HG02852 (cell line): Measurements from ENCODE around the gene COMP.

Source experiments
- ATAC-seq: cut with Tn5 transposase; IDR thresholded peaks from one replicate; pipeline ENCODE4 v1.9.1; 2021; ENCODE audit warnings: mild to moderate bottlenecking, moderate library complexity; ENCODE audit not compliant: unreplicated experiment

COMP gene

GRCh38 chr19:18784786-18785120 is 6.4 kb downstream of the COMP start:
- ATAC-seq, result no peak

GRCh38 chr19:18783958-18784785 is 6.9 kb downstream of the COMP start:
- ATAC-seq, result no peak

GRCh38 chr19:18782559-18783225 is 8.4 kb downstream of the COMP start:
- ATAC-seq, result no peak

GRCh38 chr19:18781885-18782527 is 9.1 kb downstream of the COMP start:
- ATAC-seq, result no peak

- ATAC-seq, result no peak
These were observed 10.0 kb downstream of the COMP start for GRCh38 chr19:18781047-18781600.

- no peak for ATAC-seq
These were observed 10.5 kb downstream of the COMP start for GRCh38 chr19:18780631-18781030.

GRCh38 chr19:18780081-18780480 is 11.0 kb downstream of the COMP start:
- no peak for ATAC-seq

GRCh38 chr19:18778826-18779495 is 12.1 kb downstream of the COMP start:
- ATAC-seq, result no peak

- no peak for ATAC-seq
These were observed 13.1 kb downstream of the COMP start for GRCh38 chr19:18778076-18778389.

GRCh38 chr19:18777301-18778075 is 13.6 kb downstream of the COMP start:
- ATAC-seq, result no peak

- no peak for ATAC-seq
These were observed 14.4 kb downstream of the COMP start for GRCh38 chr19:18776736-18777135.

- no peak for ATAC-seq
These were observed 14.9 kb downstream of the COMP start for GRCh38 chr19:18776288-18776594.

- ATAC-seq, result no peak
These were observed 15.4 kb downstream of the COMP start for GRCh38 chr19:18775586-18776287.

- no peak for ATAC-seq
These were observed 16.2 kb downstream of the COMP start for GRCh38 chr19:18774782-18775444.

GRCh38 chr19:18774107-18774506 is 17.0 kb downstream of the COMP start:
- no peak for ATAC-seq

- ATAC-seq, result no peak
These were observed 17.4 kb downstream of the COMP start for GRCh38 chr19:18773682-18774081.

- no peak for ATAC-seq
These were observed 18.2 kb downstream of the COMP start for GRCh38 chr19:18772620-18773587.
